Neural cell (in vitro differentiated cells): Measurements from ENCODE around the gene DLG2. TPM values are rescaled to one million over a fixed set of nuclear protein-coding genes. Genes with fewer than 3 reads are reported as not detected.

Source experiments
- H2AFZ ChIP-seq: fragments of 200-600, 300-800 bp; sonication (generic), shearing (Covaris generic); 2 replicates; pipeline ENCODE4 v1.6.0; 2014; ENCODE audit warnings: low read depth, mild to moderate bottlenecking, antibody characterized with exemption, low read length, moderate library complexity
- H3F3A ChIP-seq: fragments of 200-600 bp; shearing (Covaris generic); 2 replicates; pipeline ENCODE4 v1.6.1; 2016; ENCODE audit warnings: mild to moderate bottlenecking, moderate library complexity, mixed read lengths, antibody characterized with exemption, low read length; ENCODE audit not compliant: insufficient read depth, poor library complexity, severe bottlenecking
- H3K27ac ChIP-seq: fragments of 200-600, 300-800 bp; sonication (generic), shearing (Covaris generic); 2 replicates; pipeline ENCODE4 v1.5.1; 2014; ENCODE audit warnings: mild to moderate bottlenecking, low read length, moderate library complexity
- H3K27me3 ChIP-seq: fragments of 300-800, 200-600 bp; sonication (generic), shearing (Covaris generic); 2 replicates; pipeline ENCODE4 v1.6.0; 2014; ENCODE audit warnings: mild to moderate bottlenecking, low read depth, low read length, moderate library complexity; ENCODE audit not compliant: insufficient read depth
- H3K36me3 ChIP-seq: fragments of 300-800, 200-600 bp; sonication (generic), shearing (Covaris generic); 2 replicates; pipeline ENCODE4 v1.5.1; 2014; ENCODE audit warnings: mild to moderate bottlenecking, antibody characterized with exemption, low read length, moderate library complexity; ENCODE audit not compliant: insufficient read depth
- H3K4me2 ChIP-seq: fragments of 300-800, 200-600 bp; sonication (generic), shearing (Covaris generic); 2 replicates; pipeline ENCODE4 v1.6.0; 2014; ENCODE audit warnings: mild to moderate bottlenecking, low read length
- H3K4me3 ChIP-seq: fragments of 300-800, 200-600 bp; sonication (generic), shearing (Covaris generic); 2 replicates; pipeline ENCODE4 v1.5.1; 2014; ENCODE audit warnings: mild to moderate bottlenecking, low read length, moderate library complexity
- H3K79me2 ChIP-seq: fragments of 200-600 bp; shearing (Covaris generic); replicated peaks from 2 replicates; pipeline ENCODE4 v1.6.0; 2014; ENCODE audit warnings: mild to moderate bottlenecking, low read length, moderate library complexity; ENCODE audit not compliant: insufficient read depth
- H3K9ac ChIP-seq: fragments of 300-800, 200-600 bp; sonication (generic), shearing (Covaris generic); 2 replicates; pipeline ENCODE4 v1.6.1; 2016; ENCODE audit warnings: mild to moderate bottlenecking, low read length, mixed read lengths
- H3K9me2 ChIP-seq: fragments of 200-600 bp; shearing (Covaris generic); 2 replicates; pipeline ENCODE4 v1.6.1; 2016; ENCODE audit warnings: mild to moderate bottlenecking, low read length, mixed read lengths; ENCODE audit not compliant: insufficient read depth
- H3K9me3 ChIP-seq: fragments of 200-600, 300-800 bp; sonication (generic), shearing (Covaris generic); 2 replicates; pipeline ENCODE4 v1.6.1; 2016; ENCODE audit warnings: mild to moderate bottlenecking, mixed run types, low read length, moderate library complexity, mixed read lengths
- H4K20me1 ChIP-seq: fragments of 200-600 bp; shearing (Covaris generic); 2 replicates; pipeline ENCODE4 v1.6.1; 2016; ENCODE audit warnings: mild to moderate bottlenecking, mixed run types; ENCODE audit not compliant: insufficient read depth
- CTCF ChIP-seq: fragments of 450-650 bp; IDR thresholded peaks from 2 replicates; pipeline ENCODE4 v1.5.1; 2014; ENCODE audit warnings: antibody characterized with exemption, mild to moderate bottlenecking, moderate library complexity; ENCODE audit not compliant: poor library complexity, severe bottlenecking
- EP300 ChIP-seq: fragments of 450-650 bp; conservative IDR thresholded peaks from 2 replicates; pipeline ENCODE4 v1.6.1; 2014; ENCODE audit warnings: antibody characterized with exemption, mild to moderate bottlenecking, moderate library complexity; ENCODE audit not compliant: poor library complexity, severe bottlenecking
- EZH2 ChIP-seq: fragments of 200-600, 300-800 bp; shearing (Covaris generic), sonication (generic); IDR thresholded peaks from 2 replicates; pipeline ENCODE4 v1.6.1; 2014; ENCODE audit warnings: antibody characterized with exemption, low read length, borderline replicate concordance, mild to moderate bottlenecking; ENCODE audit not compliant: insufficient read depth, poor library complexity, severe bottlenecking
- MXI1 ChIP-seq: fragments of 450-650 bp; conservative IDR thresholded peaks from 2 replicates; pipeline ENCODE4 v1.6.1; 2014; ENCODE audit warnings: antibody characterized with exemption, mild to moderate bottlenecking; ENCODE audit not compliant: poor library complexity, severe bottlenecking
- POLR2AphosphoS5 ChIP-seq: IDR thresholded peaks from 2 replicates; pipeline ENCODE4 v1.6.1; 2012
- RAD21 ChIP-seq: fragments of 450-650 bp; conservative IDR thresholded peaks from 2 replicates; pipeline ENCODE4 v1.6.1; 2014; ENCODE audit warnings: antibody characterized with exemption, mild to moderate bottlenecking, moderate library complexity
- REST ChIP-seq: IDR thresholded peaks from 2 replicates; pipeline ENCODE4 v1.6.1; 2012; ENCODE audit warnings: borderline replicate concordance
- SMC3 ChIP-seq: fragments of 450-650 bp; conservative IDR thresholded peaks from 2 replicates; pipeline ENCODE4 v1.6.1; 2014; ENCODE audit warnings: antibody characterized with exemption, mild to moderate bottlenecking, moderate library complexity; ENCODE audit not compliant: poor library complexity
- TAF1 ChIP-seq: IDR thresholded peaks from 2 replicates; pipeline ENCODE4 v1.6.1; 2012; ENCODE audit warnings: low read depth
- polyA plus RNA-seq: library from polyadenylated mRNA; depleted of rRNA; stranded (reverse); fragments of >200 nt; gene quantifications from 2 replicates; pipeline ENCODE4 v1.2.3, GENCODE V29; 2014

DLG2 gene
- polyA plus RNA-seq, 1 donor from 2014 or later: 179 TPM

GRCh38 chr11:84886344-84886743 is 740.8 kb downstream of the DLG2 start:
- Histone ChIP-seq H3K27me3 (no peaks in the 10 kb centered on the region), H3K4me2 (no peak overlapping the region), H3K79me2 (no peaks in the 10 kb centered on the region), H3K9me2 (no peaks in the 10 kb centered on the region), H2AFZ (no peak overlapping the region), H3K36me3 (no peaks in the 10 kb centered on the region), H3K9me3 (no peaks in the 10 kb centered on the region), H4K20me1 (no peaks in the 10 kb centered on the region), H3K9ac (no peak overlapping the region), H3F3A (peaks cover 3% of the 10 kb centered on the region), H3K4me3 (no peak overlapping the region), H3K27ac (no peak overlapping the region)
- no peak for TF ChIP-seq TAF1
- no peak for TF ChIP-seq REST
- no peak for TF ChIP-seq MXI1
- no peak for TF ChIP-seq SMC3
- TF ChIP-seq RAD21: no peak
- no peak for TF ChIP-seq POLR2AphosphoS5
- no peak for TF ChIP-seq EP300
- TF ChIP-seq EZH2: no peak
- TF ChIP-seq CTCF: no peak

- TF ChIP-seq EZH2: no peak
- TF ChIP-seq CTCF: no peak
- no peak for TF ChIP-seq MXI1
- no peak for TF ChIP-seq EP300
- no peak for TF ChIP-seq REST
- TF ChIP-seq POLR2AphosphoS5: no peak
- TF ChIP-seq TAF1: no peak
- no peak for TF ChIP-seq RAD21
- TF ChIP-seq SMC3: no peak
- no peak overlapping the region for H3K4me2 ChIP-seq
- H3K79me2 ChIP-seq: no peaks in the 10 kb centered on the region
- H3K9me2 ChIP-seq: no peaks in the 10 kb centered on the region
- H3K9ac ChIP-seq: no peak overlapping the region
- H3K27ac ChIP-seq: no peak overlapping the region
- no peaks in the 10 kb centered on the region for H3K9me3 ChIP-seq
- H3K4me3 ChIP-seq: no peak overlapping the region
- H3K27me3 ChIP-seq: no peaks in the 10 kb centered on the region
- H2AFZ ChIP-seq: no peak overlapping the region
- no peaks in the 10 kb centered on the region for H4K20me1 ChIP-seq
- H3F3A ChIP-seq: no peaks in the 10 kb centered on the region
- H3K36me3 ChIP-seq: no peaks in the 10 kb centered on the region
Measured at GRCh38 chr11:84884836-84885235, 742.3 kb downstream of the DLG2 start.
